HCT116 (cell line): Measurements from ENCODE around the gene PTBP1. TPM values are rescaled to one million over a fixed set of nuclear protein-coding genes. Genes with fewer than 3 reads are reported as not detected.

Experiments used
- ATAC-seq: fragments of 200-7000 bp; cut with Tn5 transposase; 2 replicates; pipeline ENCODE4 v1.9.1; 2020; ENCODE audit warnings: mild to moderate bottlenecking, moderate library complexity
- BruUV-seq: library from RNA; stranded (reverse); fragments of 400-500 nt; replicated peaks from 2 replicates; lab custom pipeline; 2021; lab: Mats Ljungman, UMichigan
- CTCF ChIA-PET: fragments of 300-600 bp; sonication (Branson Sonifier 250); formaldehyde crosslinking; loops from one replicate; lab custom pipeline; 2021; ENCODE audit warnings: antibody characterized with exemption; lab: Charles Lee
- POLR2A ChIA-PET: fragments of 300-600, 350-600 bp; sonication (Branson Sonifier 250); formaldehyde crosslinking; loops from one replicate; lab custom pipeline; 2021; ENCODE audit warnings: antibody characterized with exemption; lab: Charles Lee
- RAD21 ChIA-PET, 2 experiments: fragments of 300-600 bp; sonication (Branson Sonifier 250); formaldehyde crosslinking; loops; one replicate each; lab custom pipeline; 2023; ENCODE audit warnings: low total read pairs in 2 of 2; ENCODE audit not compliant: uncharacterized antibody in 2 of 2, unreplicated experiment in 2 of 2, low non-redundant PET in 1 of 2; lab: Charles Lee
- DNase-seq: peaks from one replicate; pipeline ENCODE4 v3.0.0-alpha.2; 2010; ENCODE audit warnings: low read depth, low spot score
- H2AFZ ChIP-seq: fragments of 200-600 bp; shearing (Covaris generic), sonication (generic); 2 replicates; pipeline ENCODE4 v1.6.1; 2017; ENCODE audit warnings: low read depth, mixed run types, mixed read lengths, antibody characterized with exemption, low read length; ENCODE audit not compliant: poor library complexity, severe bottlenecking
- H3K27ac ChIP-seq: 2 replicates; pipeline ENCODE4 v1.5.1; 2012; ENCODE audit warnings: low read depth, low read length
- H3K27me3 ChIP-seq: fragments of 200-600 bp; sonication (generic); 2 replicates; pipeline ENCODE4 v1.6.1; 2016; ENCODE audit warnings: mixed run types, low read length, mixed read lengths; ENCODE audit not compliant: insufficient read depth
- H3K36me3 ChIP-seq, 2 experiments: fragments of 200-500 bp in 1 of 2; fragments of 200-600 bp in 1 of 2; sonication (Bioruptor generic) in 1 of 2; sonication (generic) in 1 of 2; 2 replicates each; pipeline versions ENCODE4 v1.5.1 to v1.6.1; 2014 to 2016; ENCODE audit warnings: low read length in 2 of 2, inconsistent platforms in 1 of 2, mixed read lengths in 1 of 2, mixed run types in 1 of 2; ENCODE audit not compliant: insufficient read depth in 2 of 2, control insufficient read depth in 1 of 2
- H3K4me1 ChIP-seq, 2 experiments: fragments of 200-600 bp in 1 of 2; sonication (generic) in 1 of 2; 2 replicates each; pipeline versions ENCODE4 v1.5.1 to v1.6.1; 2012 to 2017; ENCODE audit warnings: low read length in 2 of 2, inconsistent platforms in 1 of 2, mild to moderate bottlenecking in 1 of 2, mixed read lengths in 1 of 2, mixed run types in 1 of 2, moderate library complexity in 1 of 2; ENCODE audit not compliant: insufficient read depth in 2 of 2, control insufficient read depth in 1 of 2
- H3K4me2 ChIP-seq: fragments of 200-600 bp; sonication (generic); 2 replicates; pipeline ENCODE4 v1.6.1; 2017; ENCODE audit warnings: mixed run types, low read length, mixed read lengths
- H3K4me3 ChIP-seq, 2 experiments: fragments of 200-600 bp in 1 of 2; sonication (generic) in 1 of 2; replicated peaks in 1 of 2; 2 replicates each; pipeline ENCODE4 v1.5.1; 2011 to 2016; ENCODE audit warnings: low read length in 2 of 2, control low read depth in 1 of 2, low read depth in 1 of 2, mild to moderate bottlenecking in 1 of 2, mixed read lengths in 1 of 2, mixed run types in 1 of 2
- H3K79me2 ChIP-seq: fragments of 200-600 bp; sonication (generic); 2 replicates; pipeline ENCODE4 v1.6.1; 2017; ENCODE audit warnings: mild to moderate bottlenecking, mixed run types, low read length, moderate library complexity, mixed read lengths; ENCODE audit not compliant: insufficient read depth
- H3K9ac ChIP-seq: fragments of 200-600 bp; sonication (generic); 2 replicates; pipeline ENCODE4 v1.6.1; 2016; ENCODE audit warnings: low read length, mixed read lengths
- H3K9me2 ChIP-seq: fragments of 200-600 bp; sonication (generic), shearing (Covaris generic); 2 replicates; pipeline ENCODE4 v1.6.1; 2017; ENCODE audit warnings: mixed run types, mild to moderate bottlenecking, moderate library complexity; ENCODE audit not compliant: insufficient read depth
- H3K9me3 ChIP-seq, 2 experiments: fragments of 200-500 bp in 1 of 2; fragments of 200-600 bp in 1 of 2; sonication (Bioruptor generic) in 1 of 2; sonication (generic) in 1 of 2; 2 replicates each; pipeline ENCODE4 v1.6.1; 2014 to 2017; ENCODE audit warnings: low read length in 2 of 2, mixed read lengths in 2 of 2, inconsistent platforms in 1 of 2, low read depth in 1 of 2, mild to moderate bottlenecking in 1 of 2, mixed run types in 1 of 2, moderate library complexity in 1 of 2; ENCODE audit not compliant: control insufficient read depth in 1 of 2, insufficient read depth in 1 of 2
- H4K20me1 ChIP-seq: fragments of 200-600 bp; sonication (generic), shearing (Covaris generic); 2 replicates; pipeline ENCODE4 v1.6.1; 2017; ENCODE audit warnings: mixed run types, mild to moderate bottlenecking, moderate library complexity; ENCODE audit not compliant: insufficient read depth
- CBX3 ChIP-seq: IDR thresholded peaks from 2 replicates; pipeline ENCODE4 v1.6.1; 2012; ENCODE audit warnings: low read depth
- CEBPB ChIP-seq: IDR thresholded peaks from 2 replicates; pipeline ENCODE4 v1.6.1; 2012; ENCODE audit warnings: low read depth
- EGR1 ChIP-seq: IDR thresholded peaks from 2 replicates; pipeline ENCODE4 v1.6.1; 2012; ENCODE audit warnings: low read depth
- ELF1 ChIP-seq: IDR thresholded peaks from 2 replicates; pipeline ENCODE4 v1.6.1; 2012; ENCODE audit warnings: low read depth, borderline replicate concordance
- EZH2 ChIP-seq: fragments of 200-600 bp; sonication (generic); IDR thresholded peaks from 2 replicates; pipeline ENCODE4 v1.6.1; 2017; ENCODE audit warnings: antibody characterized with exemption, mixed run types
- FOSL1 ChIP-seq: IDR thresholded peaks from 2 replicates; pipeline ENCODE4 v1.6.1; 2012; ENCODE audit warnings: low read depth
- JUND ChIP-seq: IDR thresholded peaks from 2 replicates; pipeline ENCODE4 v1.6.1; 2012
- POLR2AphosphoS5 ChIP-seq: IDR thresholded peaks from 2 replicates; pipeline ENCODE4 v1.6.1; 2011; ENCODE audit warnings: mild to moderate bottlenecking, low read depth, low read length, moderate library complexity
- SIN3A ChIP-seq: IDR thresholded peaks from 2 replicates; pipeline ENCODE4 v1.6.1; 2012; ENCODE audit warnings: low read depth
- SP1 ChIP-seq: IDR thresholded peaks from 2 replicates; pipeline ENCODE4 v1.6.1; 2012; ENCODE audit warnings: low read depth
- YY1 ChIP-seq: IDR thresholded peaks from 2 replicates; pipeline ENCODE4 v1.6.1; 2011; ENCODE audit warnings: low read length, low read depth, moderate library complexity, mild to moderate bottlenecking; ENCODE audit not compliant: insufficient replicate concordance; ENCODE audit errors: extremely low read depth
- intact Hi-C: fragments of 100-400 bp; cut with micrococcal nuclease; formaldehyde crosslinking; loops from 2 replicates; pipeline ENCODE4 v1.10.0; 2022
- total RNA-seq: library from RNA; stranded (reverse); gene quantifications from one replicate; pipeline ENCODE4 v1.2.1, GENCODE V29; 2021; ENCODE audit not compliant: unreplicated experiment
- TF ChIP-seq, protein P1 (sequence below), 3 experiments: fragments of 200-600 bp in 1 of 3; sonication (generic) in 1 of 3; IDR thresholded peaks in 2 of 3; conservative IDR thresholded peaks in 1 of 3; 2 replicates each; pipeline ENCODE4 v1.5.1; 2012 to 2017; ENCODE audit warnings: low read depth in 2 of 3, low read length in 2 of 3, antibody characterized with exemption in 1 of 3, borderline replicate concordance in 1 of 3, control low read depth in 1 of 3, mild to moderate bottlenecking in 1 of 3, mixed read lengths in 1 of 3, mixed run types in 1 of 3, moderate library complexity in 1 of 3; ENCODE audit not compliant: insufficient read depth in 1 of 3
- TF ChIP-seq, protein P2 (sequence below): IDR thresholded peaks from 2 replicates; pipeline ENCODE4 v1.6.1; 2012
- TF ChIP-seq, protein P3 (sequence below): IDR thresholded peaks from 2 replicates; pipeline ENCODE4 v1.6.1; 2012
- TF ChIP-seq, protein P4 (sequence below): IDR thresholded peaks from 2 replicates; pipeline ENCODE4 v1.6.1; 2011; ENCODE audit warnings: mild to moderate bottlenecking, low read length, moderate library complexity; ENCODE audit not compliant: insufficient replicate concordance; ENCODE audit errors: extremely low read depth

Gene PTBP1
- total RNA-seq, 1 experiment from 2014 or later: 676 TPM

- TF ChIP-seq CBX3 (no peak), EZH2 (no peak), POLR2AphosphoS5 (no peak), FOSL1 (no peak), SP1 (no peak), ELF1 (no peak), JUND (no peak), YY1 (no peak), SIN3A (no peak), EGR1 (no peak), CEBPB (no peak)
- TF ChIP-seq, protein P1, sequence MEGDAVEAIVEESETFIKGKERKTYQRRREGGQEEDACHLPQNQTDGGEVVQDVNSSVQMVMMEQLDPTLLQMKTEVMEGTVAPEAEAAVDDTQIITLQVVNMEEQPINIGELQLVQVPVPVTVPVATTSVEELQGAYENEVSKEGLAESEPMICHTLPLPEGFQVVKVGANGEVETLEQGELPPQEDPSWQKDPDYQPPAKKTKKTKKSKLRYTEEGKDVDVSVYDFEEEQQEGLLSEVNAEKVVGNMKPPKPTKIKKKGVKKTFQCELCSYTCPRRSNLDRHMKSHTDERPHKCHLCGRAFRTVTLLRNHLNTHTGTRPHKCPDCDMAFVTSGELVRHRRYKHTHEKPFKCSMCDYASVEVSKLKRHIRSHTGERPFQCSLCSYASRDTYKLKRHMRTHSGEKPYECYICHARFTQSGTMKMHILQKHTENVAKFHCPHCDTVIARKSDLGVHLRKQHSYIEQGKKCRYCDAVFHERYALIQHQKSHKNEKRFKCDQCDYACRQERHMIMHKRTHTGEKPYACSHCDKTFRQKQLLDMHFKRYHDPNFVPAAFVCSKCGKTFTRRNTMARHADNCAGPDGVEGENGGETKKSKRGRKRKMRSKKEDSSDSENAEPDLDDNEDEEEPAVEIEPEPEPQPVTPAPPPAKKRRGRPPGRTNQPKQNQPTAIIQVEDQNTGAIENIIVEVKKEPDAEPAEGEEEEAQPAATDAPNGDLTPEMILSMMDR (IDR thresholded peaks at IDR 0.05 in 2 of 3, conservative IDR thresholded peaks at IDR 0.05 in 1 of 3; ENCODE audit: borderline replicate concordance in 1 of 3, insufficient read depth in 1 of 3, low read depth in 2 of 3, low read length in 2 of 3): no peak
- TF ChIP-seq, protein P2, sequence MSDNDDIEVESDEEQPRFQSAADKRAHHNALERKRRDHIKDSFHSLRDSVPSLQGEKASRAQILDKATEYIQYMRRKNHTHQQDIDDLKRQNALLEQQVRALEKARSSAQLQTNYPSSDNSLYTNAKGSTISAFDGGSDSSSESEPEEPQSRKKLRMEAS: no peak
- TF ChIP-seq, protein P3, sequence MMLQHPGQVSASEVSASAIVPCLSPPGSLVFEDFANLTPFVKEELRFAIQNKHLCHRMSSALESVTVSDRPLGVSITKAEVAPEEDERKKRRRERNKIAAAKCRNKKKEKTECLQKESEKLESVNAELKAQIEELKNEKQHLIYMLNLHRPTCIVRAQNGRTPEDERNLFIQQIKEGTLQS: no peak
- TF ChIP-seq, protein P4, sequence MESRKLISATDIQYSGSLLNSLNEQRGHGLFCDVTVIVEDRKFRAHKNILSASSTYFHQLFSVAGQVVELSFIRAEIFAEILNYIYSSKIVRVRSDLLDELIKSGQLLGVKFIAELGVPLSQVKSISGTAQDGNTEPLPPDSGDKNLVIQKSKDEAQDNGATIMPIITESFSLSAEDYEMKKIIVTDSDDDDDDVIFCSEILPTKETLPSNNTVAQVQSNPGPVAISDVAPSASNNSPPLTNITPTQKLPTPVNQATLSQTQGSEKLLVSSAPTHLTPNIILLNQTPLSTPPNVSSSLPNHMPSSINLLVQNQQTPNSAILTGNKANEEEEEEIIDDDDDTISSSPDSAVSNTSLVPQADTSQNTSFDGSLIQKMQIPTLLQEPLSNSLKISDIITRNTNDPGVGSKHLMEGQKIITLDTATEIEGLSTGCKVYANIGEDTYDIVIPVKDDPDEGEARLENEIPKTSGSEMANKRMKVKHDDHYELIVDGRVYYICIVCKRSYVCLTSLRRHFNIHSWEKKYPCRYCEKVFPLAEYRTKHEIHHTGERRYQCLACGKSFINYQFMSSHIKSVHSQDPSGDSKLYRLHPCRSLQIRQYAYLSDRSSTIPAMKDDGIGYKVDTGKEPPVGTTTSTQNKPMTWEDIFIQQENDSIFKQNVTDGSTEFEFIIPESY: no peak
- intact Hi-C loops: loop anchor here (10.0 kb wide), 1 partner anchor 450 kb away; the partner anchor contains the start of genes ATP5F1D and MIDN
- H3K9ac ChIP-seq: no peak overlapping the region
- H4K20me1 ChIP-seq: peaks cover 15% of the 10 kb centered on the region; the same call in 1 of the 2 replicates
- no peak for DNase-seq
- no peak overlapping the region for H3K27ac ChIP-seq
- no TSS peak for BruUV-seq
- H3K36me3 ChIP-seq: peaks cover 3 to 18% of the 10 kb centered on the region in 2 experiments; a peak in 2 of 4 replicates
- no peak overlapping the region for H2AFZ ChIP-seq
- no peak for ATAC-seq
- CTCF ChIA-PET: no interaction called here
- no peak overlapping the region for H3K4me3 ChIP-seq
- POLR2A ChIA-PET: interaction anchor here (1.3 kb wide), 1 partner anchor 129 kb away, joined by 3 read pairs; no protein-coding TSS in a partner anchor
- no peaks in the 10 kb centered on the region for H3K9me2 ChIP-seq
- H3K4me2 ChIP-seq: no peak overlapping the region
- no peaks in the 10 kb centered on the region for H3K9me3 ChIP-seq
- H3K27me3 ChIP-seq: no peaks in the 10 kb centered on the region
- RAD21 ChIA-PET: no interaction called here
- peaks cover 10 to 22% of the 10 kb centered on the region in 2 experiments for H3K4me1 ChIP-seq
- H3K79me2 ChIP-seq: peaks cover 24% of the 10 kb centered on the region
Measured at GRCh38 chr19:795073-795611, 2.1 kb upstream of the PTBP1 start.
